Fibroblast of skin of abdomen (primary cell): Measurements from ENCODE around the gene TSPAN12. TPM values are rescaled to one million over a fixed set of nuclear protein-coding genes. Genes with fewer than 3 reads are reported as not detected.
"Not testable (repeated sequence)": the region's sequence is repeated elsewhere in the genome, so short reads cannot be mapped to it uniquely, and the experiment has no call there.

Experiments
- DNase-seq: peaks from one replicate; pipeline ENCODE4 v3.0.0-alpha.2; 2013
- polyA plus RNA-seq, 2 experiments: library from polyadenylated mRNA; unstranded; fragments of 120-200 nt; gene quantifications; one replicate each; pipeline ENCODE4 v1.2.1, GENCODE V29; 2013; ENCODE audit not compliant: insufficient read length in 2 of 2

TSPAN12 gene, protein sequence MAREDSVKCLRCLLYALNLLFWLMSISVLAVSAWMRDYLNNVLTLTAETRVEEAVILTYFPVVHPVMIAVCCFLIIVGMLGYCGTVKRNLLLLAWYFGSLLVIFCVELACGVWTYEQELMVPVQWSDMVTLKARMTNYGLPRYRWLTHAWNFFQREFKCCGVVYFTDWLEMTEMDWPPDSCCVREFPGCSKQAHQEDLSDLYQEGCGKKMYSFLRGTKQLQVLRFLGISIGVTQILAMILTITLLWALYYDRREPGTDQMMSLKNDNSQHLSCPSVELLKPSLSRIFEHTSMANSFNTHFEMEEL
- 0.77 TPM for polyA plus RNA-seq (2013, experiment 1 of 2; ENCODE audit: insufficient read length)
- 0.81 TPM for polyA plus RNA-seq (2013, experiment 2 of 2; ENCODE audit: insufficient read length)

DNA sequence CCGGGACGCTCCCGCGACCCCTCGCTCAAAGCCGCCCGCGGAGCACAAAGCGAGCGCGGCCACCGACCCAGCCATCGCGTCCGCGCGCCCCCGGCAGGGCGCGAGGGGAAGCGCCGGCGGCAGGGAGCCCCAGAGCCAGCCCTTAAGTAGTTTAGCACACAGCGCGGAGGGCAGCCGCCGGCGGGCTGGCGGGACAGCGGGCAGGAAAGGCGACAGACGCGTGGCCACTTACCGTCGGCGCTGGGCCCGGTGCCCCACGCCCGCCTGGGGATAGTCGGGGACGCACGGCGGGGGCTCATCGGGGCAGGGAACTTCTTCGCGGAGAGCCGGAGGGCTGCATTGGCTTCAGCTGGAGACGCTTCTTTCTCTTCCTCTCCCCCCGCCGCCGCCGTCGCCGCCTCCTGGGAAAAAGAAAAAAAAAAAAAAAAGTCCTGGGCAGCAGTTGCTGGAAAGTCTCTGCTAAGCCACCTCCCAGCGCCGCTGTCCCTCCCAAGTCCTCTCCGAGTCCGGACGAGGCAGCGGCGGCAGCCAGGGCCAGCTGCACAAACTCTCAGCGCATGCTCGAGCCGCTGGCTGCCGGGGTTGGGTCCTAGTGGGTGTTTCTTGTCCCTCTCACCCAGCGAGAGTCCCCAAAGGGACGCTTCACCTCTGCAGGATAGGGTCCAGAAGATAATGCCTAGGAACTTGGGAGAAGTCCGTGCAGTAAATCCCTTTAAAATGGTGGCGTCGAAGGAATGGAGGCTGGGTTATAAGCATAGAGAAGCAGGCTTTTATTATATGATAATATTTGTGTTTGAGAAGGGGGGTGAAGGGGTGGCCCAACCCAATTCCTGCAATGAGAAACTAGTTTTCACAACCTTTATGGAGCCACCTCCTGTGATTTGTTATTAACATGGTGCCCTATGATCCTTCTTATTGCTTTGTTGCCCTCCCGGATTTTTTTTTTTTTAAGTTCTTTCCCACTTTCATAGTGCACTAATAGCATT lies at the start of gene TSPAN12:
Gene TSPAN12, minus strand, starts transcription at position 557 of the 986 bp plus-strand sequence. CDS start 1,381 bp downstream, outside the sequence.
- peak; percentile 50 for DNase-seq

DNA sequence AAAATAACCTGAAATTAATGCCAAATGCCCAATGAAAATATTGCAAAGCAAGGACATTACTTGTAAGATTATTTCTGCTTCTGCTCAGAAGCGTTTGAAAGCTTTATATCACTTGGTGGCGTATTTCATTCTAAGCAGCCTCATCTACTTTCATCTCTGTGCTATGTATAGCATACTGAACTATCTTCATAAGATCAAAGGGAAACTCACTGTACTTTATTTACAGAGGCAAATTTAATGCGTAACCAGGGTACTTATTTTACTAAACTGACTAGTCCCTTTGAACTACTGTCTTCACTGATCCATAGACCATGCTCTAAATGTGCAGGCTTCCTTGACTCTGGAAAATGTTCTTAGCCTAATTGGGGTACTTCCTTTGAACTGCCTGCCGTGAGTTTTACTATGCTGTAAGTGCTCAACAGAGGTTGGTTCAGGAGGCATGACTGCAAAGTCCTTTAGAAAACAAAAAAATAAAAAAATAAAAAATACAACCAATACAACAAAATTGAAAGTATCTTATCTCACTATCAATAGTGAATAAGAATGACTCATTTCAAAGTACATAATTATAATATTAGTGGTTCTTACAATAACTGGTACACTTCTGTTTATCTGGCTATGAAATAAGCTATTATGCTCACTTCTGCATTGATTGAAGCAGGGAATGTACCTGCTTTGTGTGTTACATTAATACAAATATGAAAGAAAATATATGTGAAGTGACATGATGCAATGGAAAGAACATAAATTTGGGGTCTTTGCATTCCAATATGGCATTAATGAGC lies 41.0 kb upstream of the TSPAN12 start:
- DNase-seq = no peak

DNA sequence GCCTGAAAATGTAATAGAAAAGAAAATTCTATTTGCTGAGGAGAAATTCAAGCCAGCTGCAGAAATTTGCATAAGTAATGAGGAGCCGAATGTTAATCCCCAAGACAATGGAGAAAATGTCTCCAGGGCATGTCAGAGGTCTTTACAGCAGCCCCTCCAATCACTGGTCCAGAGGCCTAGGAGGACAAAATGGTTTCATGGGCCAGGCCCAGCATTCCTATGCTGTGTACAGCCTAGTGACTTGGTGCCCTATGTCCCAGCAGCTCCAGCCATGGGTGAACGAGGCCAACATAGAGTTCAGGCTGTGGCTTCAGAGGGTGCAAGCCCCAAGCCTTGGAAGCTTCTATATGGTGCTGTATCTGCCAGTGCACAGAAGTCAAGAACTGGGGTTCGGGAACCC lies 37.3 kb upstream of the TSPAN12 start:
- DNase-seq = not testable (repeated sequence)

DNA sequence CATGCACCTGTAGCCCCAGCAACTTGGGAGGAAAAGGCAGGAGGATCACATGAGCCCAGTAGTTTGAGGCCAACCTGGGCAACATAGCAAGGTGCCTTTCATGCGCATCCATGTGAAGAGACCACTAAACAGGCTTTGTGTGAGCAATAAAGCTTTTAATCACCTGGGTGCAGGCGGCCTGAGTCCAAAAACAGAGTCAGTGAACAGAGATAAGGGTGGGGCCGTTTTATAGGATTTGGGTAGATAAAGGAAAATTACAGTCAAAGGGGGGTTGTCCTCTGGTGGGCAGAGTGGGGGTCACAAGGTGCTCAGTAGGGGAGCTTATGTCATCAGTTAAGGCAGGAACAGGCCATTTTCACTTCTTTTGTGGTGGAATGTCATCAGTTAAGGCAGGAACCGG lies 27.7 kb upstream of the TSPAN12 start:
- not testable (repeated sequence) for DNase-seq

DNA sequence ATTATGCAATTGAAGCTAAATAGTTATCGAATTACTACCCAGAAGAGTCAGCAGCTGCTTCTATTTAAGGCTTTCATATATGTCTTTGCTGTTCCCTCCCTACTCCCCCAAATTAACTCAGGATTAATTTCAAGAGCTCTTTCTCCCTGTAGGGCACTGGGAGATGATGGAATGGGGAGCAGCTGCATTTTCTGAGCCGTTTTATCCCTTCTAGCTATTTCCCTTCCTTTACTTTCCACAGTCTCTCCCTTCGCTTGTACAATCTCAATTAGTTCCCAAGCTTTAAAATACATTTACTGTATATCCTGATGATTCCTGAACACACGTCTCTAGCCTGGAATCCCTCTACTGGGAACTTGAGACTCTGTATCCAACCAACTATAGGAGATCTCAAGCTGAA lies 19.8 kb upstream of the TSPAN12 start:
- peak; percentile 2 for DNase-seq

DNA sequence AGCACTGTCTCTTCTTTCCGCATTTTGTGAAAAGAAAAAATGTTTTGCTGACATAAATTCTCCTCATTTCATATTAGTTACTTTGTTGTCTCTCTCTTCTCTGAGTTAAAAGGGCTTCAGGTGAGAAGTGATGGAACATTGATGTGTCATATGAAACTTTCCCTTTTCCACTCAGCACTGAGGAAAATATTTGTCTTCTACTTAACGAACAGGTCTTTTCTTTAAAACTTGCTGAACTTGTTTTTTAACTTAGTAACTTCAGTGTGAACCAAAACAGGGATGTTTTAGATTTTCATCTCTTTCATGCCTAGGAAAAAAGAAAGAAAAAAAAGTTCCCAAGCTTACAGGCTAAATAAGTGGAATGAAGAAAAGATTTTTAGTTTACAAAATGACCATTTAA lies 19.0 kb upstream of the TSPAN12 start:
- no peak for DNase-seq

DNA sequence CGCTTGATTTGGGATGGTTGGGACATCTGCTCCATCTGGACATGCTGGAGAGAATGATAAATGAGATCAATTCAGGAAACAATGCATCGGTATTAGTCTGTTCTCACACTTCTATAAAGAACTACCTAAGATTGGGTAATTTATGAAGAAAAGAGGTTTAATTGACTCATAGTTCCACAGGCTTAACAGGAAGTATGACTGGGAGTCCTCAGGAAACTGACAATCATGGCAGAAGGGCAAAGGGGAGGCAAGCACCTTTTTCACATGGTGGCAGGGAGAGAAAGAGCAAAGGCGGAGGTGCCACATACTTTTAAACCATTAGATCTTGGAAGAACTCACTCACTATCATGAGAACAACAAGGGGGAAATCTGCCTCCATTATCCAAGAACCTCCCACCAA lies 16.8 kb upstream of the TSPAN12 start:
- DNase-seq = no peak

DNA sequence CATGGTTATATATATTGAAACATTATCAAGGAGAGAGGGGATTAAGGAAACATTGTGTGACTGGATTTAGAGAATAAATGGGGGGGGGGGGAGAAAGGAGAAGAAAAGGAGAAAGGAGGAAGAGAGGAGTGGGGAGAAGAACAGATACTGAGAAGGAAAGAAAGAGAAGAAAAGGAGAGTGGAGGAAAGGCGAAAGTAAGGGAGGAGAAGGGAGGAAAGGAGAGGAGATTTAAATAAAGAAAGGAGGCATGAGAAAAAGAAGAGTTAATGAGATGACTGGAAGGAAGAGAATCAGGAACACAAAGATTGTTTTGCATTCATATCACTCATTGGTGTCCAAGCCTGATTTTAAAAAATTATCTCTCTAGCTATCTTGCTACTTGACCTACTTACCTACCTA lies 16.1 kb upstream of the TSPAN12 start:
- no peak for DNase-seq

DNA sequence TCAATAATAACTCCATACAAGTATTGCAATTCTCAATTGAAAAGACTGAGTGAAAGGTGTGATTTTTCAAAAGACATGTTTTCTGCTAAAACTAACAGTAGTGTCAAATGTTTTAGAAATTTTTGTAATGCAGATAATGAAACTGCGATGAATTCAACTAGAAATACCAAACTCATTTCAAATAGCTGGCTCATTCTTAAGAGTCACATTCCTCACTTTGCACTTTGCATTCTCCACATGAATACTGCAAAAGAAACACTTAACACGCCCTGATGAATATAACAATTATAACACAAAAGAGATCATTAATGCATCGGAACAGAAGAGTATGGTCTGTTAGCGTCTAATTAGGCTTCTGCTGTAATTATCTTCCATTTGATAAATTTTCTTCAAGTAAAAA lies 15.5 kb upstream of the TSPAN12 start:
- DNase-seq = no peak

DNA sequence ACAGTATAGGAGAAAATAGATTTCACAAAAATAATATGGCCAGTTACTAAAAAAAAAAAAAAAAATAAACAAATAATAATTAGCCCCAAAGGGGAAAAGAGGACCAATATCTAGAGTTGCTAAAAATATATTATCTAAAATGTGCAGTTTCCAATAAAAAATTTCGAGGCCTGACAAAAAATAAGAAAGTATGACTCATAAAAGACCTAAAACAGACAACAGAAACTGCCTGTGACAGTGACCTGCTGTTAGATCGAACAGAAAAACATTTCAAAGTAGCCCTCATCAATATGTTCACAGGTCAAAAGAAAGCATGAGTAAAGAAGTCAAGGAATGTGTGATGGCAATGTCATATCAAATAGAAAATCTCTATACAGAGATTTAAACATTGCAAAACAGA lies 11.8 kb upstream of the TSPAN12 start:
- no peak for DNase-seq

DNA sequence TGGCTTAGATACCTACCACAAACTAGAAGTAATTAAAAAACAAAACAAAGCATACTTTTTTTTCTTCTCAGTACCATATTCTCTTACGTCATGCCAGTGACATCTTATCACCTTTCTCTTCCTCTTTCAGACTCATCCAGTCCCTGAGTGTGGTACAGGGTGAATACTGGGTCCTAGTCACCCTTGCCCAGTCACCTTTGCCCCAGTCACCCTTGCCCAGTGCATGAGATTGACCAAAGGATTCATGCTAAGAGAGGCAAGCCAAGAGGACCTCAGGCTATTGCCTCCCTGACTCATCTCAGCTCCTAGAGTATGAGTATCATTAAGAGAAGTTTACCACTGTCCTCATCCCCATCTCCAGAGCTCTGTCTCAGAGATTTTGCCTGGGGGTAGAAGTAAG lies 10.0 kb upstream of the TSPAN12 start:
- DNase-seq = no peak

DNA sequence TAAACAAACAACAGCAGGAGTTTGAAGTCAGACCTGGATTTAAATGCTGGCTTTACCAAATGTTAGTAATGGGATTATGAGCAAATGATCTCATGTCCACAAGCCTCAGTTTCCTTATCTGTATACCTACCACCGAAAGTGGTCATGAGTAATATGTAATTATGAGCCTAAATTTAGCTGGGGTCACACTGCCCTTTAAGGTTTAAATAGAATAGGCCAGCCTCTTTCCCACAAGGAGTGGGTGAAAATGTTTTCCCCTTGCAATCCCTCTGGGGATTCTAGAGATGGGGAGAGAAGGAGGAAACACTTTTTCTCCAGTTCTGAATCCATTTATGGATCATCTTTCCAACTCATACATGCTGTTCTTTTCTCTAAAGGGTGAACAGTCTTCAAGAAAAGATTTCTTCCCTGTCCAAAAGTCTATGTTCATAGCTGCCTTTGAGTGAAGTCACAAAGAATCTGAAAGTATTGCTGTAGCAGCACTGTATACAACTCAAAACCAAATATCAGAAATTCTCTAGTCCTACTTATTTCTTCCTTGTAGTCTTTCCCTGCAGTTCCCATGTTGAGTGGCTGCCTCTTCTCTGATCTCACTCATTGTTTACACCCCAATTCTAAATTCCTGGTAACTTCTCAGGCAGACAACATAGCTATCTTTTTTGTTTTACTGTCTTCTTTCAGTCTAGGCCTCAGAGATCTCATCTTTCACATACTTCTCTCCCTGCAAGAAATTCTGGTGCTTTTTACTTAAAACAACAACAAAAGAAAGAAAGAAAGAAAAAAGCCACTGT lies 7.4 kb upstream of the TSPAN12 start:
- DNase-seq = no peak

DNA sequence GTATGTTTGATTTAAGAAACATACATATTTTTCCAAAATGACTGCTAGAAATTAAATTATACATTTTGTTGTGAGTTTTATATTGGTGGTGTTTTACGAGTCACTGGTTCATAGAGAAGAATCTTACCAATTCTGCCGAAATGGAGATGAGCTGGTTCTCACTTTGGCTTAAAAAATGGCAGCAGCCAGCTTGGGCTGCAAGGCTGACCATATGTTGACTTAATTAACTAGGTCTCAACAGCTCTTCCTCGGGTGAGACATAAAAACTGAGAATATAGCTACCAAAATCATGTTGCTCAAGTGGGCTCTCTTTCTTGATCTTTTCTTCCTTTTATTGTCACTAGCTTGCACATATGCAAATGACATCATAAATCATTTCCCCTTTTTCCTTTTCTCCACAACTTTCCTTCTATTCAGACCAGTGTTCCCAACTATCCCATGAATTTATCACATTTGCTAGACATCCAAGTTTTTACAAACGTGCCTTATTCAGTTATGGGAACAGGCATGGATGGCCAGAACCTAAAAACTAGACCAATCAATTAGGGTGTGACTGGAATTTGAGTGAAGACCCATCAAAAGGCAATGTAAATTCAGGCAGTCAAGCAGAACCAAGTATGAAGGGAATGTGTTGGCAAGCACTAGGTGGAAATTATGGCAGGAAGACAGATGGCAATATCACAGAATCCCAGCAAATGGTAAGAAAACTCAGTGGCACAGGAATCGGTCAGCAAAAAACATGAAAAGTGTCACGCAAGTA lies 6.4 kb upstream of the TSPAN12 start:
- no peak for DNase-seq

DNA sequence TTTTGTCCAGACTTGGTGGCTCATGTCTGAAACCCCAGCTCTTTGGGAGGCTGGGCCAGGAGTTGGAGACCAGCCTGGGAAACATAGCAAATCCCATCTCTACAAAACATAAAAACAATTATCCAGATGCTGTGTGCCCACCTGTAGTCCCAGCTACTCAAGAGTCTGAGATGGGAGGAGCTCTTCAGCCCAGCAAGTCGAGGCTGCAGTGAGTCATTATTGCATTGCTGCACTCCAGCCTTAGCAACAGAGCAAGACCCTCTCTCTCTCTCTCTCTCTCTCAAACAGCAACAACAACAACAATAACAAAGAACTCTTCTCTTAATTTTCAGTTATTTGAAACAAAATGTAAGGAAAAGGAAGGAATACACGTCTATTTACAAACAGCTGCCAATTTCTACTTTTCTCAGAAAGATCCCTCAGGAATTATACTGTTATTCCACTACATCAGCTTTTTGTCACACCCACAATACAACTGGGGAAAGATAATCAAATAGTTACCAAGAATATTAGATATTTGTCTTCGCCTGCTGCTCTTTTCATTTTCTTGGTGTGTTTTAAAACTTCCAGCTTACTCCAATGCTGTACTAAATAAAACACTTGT lies 5.1 kb upstream of the TSPAN12 start:
- DNase-seq = no peak

DNA sequence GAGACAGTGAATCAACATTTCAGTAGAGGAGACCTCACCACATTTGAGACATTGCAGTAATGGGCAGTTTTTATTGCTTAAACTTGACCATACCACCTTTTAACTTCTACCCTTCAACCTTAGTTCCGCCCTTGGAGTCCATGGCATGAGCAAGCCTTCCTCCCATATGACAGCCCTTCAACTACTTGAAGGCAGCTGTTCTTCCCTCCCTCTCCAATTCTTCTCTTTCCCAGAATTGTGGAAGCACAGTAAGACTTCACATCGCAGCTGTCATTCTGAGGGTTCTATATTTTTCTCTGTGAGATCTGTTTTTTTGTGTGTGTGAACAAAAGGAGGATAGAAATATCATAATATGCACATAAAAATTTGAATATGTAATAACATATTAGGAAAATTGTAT lies 2.2 kb upstream of the TSPAN12 start:
- no peak for DNase-seq

DNA sequence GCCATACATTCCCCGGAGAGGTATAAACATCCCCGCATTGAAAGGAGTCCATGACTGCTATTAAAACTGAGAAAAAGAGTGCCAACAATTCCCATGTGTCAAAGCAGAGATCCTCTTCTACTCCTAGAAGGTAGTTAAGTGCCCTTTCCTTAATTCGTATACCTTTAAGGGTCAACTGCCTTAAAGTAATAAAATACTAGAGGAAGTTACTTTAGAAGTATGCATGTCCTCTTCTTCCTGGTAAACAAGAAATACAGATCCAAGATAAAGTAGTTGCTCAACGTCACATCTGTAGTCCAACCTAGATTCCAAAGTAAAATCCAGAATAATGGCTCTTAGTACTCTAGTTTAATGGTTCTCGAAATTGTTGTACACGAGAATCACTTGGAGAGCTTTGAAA lies 1.5 kb upstream of the TSPAN12 start:
- no peak for DNase-seq

DNA sequence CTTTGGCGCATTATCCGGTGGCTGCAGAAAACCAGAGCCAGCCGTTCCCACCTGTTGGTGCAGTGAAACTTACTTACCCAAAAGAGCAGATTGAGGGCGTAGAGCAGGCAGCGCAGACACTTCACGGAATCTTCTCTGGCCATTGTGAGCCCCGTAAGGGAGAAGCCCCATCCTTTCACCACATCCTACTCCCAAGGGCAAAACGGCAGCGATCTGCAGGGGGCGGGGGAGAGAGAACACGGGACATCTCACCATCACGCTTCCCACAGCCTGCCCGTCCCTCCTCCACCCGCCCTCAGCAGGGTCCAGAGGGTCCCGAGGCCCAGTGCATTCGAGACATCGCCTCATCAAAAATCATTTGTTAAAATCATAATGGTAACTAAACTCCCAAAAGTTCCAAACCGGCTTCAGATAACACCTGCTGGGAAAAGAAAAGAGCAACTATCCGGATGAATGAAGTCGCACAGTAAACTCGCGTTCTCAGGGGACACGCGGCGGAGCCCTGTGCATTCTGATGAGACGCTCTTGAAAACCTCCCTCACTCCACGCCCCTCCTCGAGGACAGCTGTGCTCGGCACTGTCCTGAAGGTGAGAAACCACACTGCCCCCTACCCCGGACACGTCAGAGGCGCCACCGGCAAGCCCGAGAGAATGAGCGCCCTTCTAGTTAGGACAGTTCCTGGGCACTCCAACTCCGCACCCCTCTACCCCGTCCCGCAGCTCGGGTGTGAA lies 1.2 kb downstream of the TSPAN12 start:
- DNase-seq = peak; percentile 1

DNA sequence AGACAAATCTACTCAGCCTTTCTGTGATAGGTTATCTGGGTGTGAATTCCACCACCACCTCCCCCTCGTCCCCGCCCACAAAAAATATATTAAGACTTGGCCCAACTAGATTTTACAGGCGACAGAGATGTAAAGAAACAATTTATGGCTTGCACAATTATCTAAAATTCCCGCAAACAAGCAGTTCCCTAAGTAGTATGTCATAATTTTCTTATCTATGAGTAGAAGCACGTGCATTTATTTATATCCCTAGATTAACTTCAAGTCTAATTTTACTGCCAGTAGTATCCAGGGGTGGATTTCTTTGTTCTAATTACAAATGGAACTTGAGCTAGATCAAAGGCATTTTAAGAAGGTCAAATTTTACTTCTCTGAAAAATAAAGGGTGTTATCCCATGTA lies 1.7 kb downstream of the TSPAN12 start:
- no peak for DNase-seq

DNA sequence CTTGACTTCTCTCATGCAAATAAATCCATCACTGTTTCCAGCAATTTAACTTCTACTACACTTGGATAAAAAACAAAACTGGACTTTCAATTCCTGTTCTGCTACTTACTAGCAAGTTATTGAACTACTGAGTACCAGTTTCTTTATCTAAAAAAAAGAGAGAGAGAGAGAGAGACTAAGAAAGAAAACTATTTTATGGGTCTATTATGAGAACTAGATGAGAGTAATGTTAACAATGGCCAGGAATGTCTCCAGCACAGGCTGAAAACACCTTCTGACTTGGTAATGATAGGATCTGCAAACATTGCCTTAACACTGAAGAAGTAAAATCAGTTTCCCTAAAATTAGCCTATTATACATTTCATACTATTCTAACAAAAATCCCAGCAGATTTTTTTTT lies 5.2 kb downstream of the TSPAN12 start:
- DNase-seq = no peak

DNA sequence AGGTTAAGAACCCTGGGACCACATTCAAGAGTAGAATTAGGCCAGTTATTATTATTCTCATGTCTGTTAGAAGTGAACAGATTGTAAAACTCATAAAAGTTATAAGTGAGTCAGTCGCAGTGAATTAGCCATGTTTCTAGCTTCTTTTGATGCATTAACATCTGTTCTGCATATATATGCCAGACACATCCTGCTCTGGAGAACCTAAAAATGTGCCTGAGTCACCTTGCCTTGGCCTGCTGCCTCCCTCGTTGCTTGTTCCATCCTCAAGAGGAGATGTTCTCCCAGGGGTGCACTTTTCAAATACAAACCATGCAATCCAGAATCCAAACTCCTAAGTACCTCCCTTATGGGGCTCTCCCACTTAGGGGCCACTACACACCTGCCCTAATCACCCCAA lies 14.8 kb downstream of the TSPAN12 start:
- DNase-seq = peak; percentile 76
